H1 (cell line): ENCODE data around the gene ENOX2. TPM values are rescaled to one million over a fixed set of nuclear protein-coding genes. Genes with fewer than 3 reads are reported as not detected.

ENCODE experiments used
- CHD7 ChIP-seq: fragments of 300-600 bp; sonication (generic); IDR thresholded peaks from 2 replicates; pipeline ENCODE4 v1.7.1; 2012; ENCODE audit warnings: low read length, moderate library complexity, mild to moderate bottlenecking, inconsistent platforms; ENCODE audit not compliant: insufficient replicate concordance
- CREB1 ChIP-seq: IDR thresholded peaks from 2 replicates; pipeline ENCODE4 v1.6.1; 2012; ENCODE audit warnings: inconsistent platforms
- CTBP2 ChIP-seq: IDR thresholded peaks from 2 replicates; pipeline ENCODE4 v1.7.0; 2011; ENCODE audit warnings: borderline replicate concordance, mild to moderate bottlenecking, moderate library complexity, mixed read lengths, low read length; ENCODE audit not compliant: insufficient read depth, insufficient read length
- EZH2 ChIP-seq: fragments of 200-600 bp; sonication (generic); IDR thresholded peaks from 2 replicates; pipeline ENCODE4 v1.7.1; 2012; ENCODE audit warnings: low read depth, mild to moderate bottlenecking, moderate library complexity, low read length, inconsistent platforms; ENCODE audit not compliant: severe bottlenecking
- FOSL1 ChIP-seq: IDR thresholded peaks from 2 replicates; pipeline ENCODE4 v1.6.1; 2011; ENCODE audit warnings: mild to moderate bottlenecking, low read depth, low read length, moderate library complexity; ENCODE audit not compliant: insufficient read depth
- GTF2F1 ChIP-seq: IDR thresholded peaks from 2 replicates; pipeline ENCODE4 v1.6.1; 2012; ENCODE audit warnings: low read depth, low read length, improper control_type of control experiment, borderline replicate concordance
- HDAC6 ChIP-seq: IDR thresholded peaks from one replicate; pipeline ENCODE4 v1.7.1; 2012; ENCODE audit warnings: low read depth, mild to moderate bottlenecking, inconsistent platforms, low read length, moderate library complexity
- polyA plus RNA-seq, 7 experiments: library from polyadenylated mRNA; depleted of rRNA in 3 of 7; stranded (reverse) in 5 of 7; unstranded in 2 of 7; fragments of >200 nt in 5 of 7; fragments of 200-250 nt in 2 of 7; gene quantifications; 1 replicate in 5 of 7; 2 replicates in 1 of 7; 4 replicates in 1 of 7; pipeline versions ENCODE4 v1.2.1 to v1.2.3, GENCODE V29; 2011 to 2013; ENCODE audit warnings: missing spikeins in 2 of 7, mixed read lengths in 2 of 7
- total RNA-seq: library from RNA; stranded (reverse); fragmentation: NEBNext Ultra II Directional; extraction: Animal tissue kit (Norgen Biotek cat#: 25700); gene quantifications from 2 replicates; pipeline ENCODE4 v1.2.1, GENCODE V29; 2021

The ENOX2 gene
- total and polyA plus RNA-seq, 2 of the 8 experiments (the other 6 are each of a cell fraction or from before 2014, with no cell fraction given): 4.5 to 12.3 TPM

- TF ChIP-seq CHD7 (no peak), GTF2F1 (no peak), FOSL1 (no peak), EZH2 (no peak), CREB1 (no peak), HDAC6 (no peak), CTBP2 (no peak)
Measured at GRCh38 chrX:130834830-130835229, 68.2 kb downstream of the ENOX2 start (continued).
